Panc1 (cell line): ENCODE data around the gene RIF1. TPM values are rescaled to one million over a fixed set of nuclear protein-coding genes. Genes with fewer than 3 reads are reported as not detected.

ENCODE experiments used
- ATAC-seq: fragments of 200-7000 bp; cut with Tn5 transposase; 2 replicates; pipeline ENCODE4 v1.9.1; 2020; ENCODE audit warnings: mild to moderate bottlenecking, moderate library complexity
- BruUV-seq: library from RNA; stranded (reverse); fragments of 400-500 nt; replicated peaks from 2 replicates; lab custom pipeline; 2021; lab: Mats Ljungman, UMichigan
- CTCF ChIA-PET: fragments of 300-600 bp; sonication (Branson Sonifier 250); formaldehyde crosslinking; loops from one replicate; lab custom pipeline; 2022; ENCODE audit warnings: antibody characterized with exemption; lab: Charles Lee
- POLR2A ChIA-PET: fragments of 300-600 bp; sonication (Branson Sonifier 250); formaldehyde crosslinking; loops from one replicate; lab custom pipeline; 2022; ENCODE audit warnings: antibody characterized with exemption; lab: Charles Lee
- DNase-seq: peaks from one replicate; pipeline ENCODE4 v3.0.0-alpha.2; 2010; ENCODE audit warnings: low read depth, low spot score
- H3K27ac ChIP-seq: 2 replicates; pipeline ENCODE4 v1.5.1; 2011; ENCODE audit warnings: mild to moderate bottlenecking, low read length, inconsistent platforms
- H3K27me3 ChIP-seq: fragments of 200-500 bp; sonication (Bioruptor generic); 2 replicates; pipeline ENCODE4 v1.6.0; 2014; ENCODE audit warnings: low read length, inconsistent platforms; ENCODE audit not compliant: control insufficient read depth, insufficient read depth
- H3K36me3 ChIP-seq: fragments of 200-500 bp; sonication (Bioruptor generic); 2 replicates; pipeline ENCODE4 v1.5.1; 2014; ENCODE audit warnings: inconsistent platforms, mild to moderate bottlenecking, low read length, moderate library complexity; ENCODE audit not compliant: control insufficient read depth, insufficient read depth
- H3K4me1 ChIP-seq: 2 replicates; pipeline ENCODE4 v1.5.1; 2011; ENCODE audit warnings: inconsistent platforms, mild to moderate bottlenecking, low read length, moderate library complexity; ENCODE audit not compliant: control insufficient read depth, insufficient read depth
- H3K4me3 ChIP-seq, 2 experiments: 2 replicates each; pipeline ENCODE4 v1.5.1; 2011 to 2012; ENCODE audit warnings: low read depth in 2 of 2, low read length in 2 of 2, mild to moderate bottlenecking in 2 of 2, inconsistent platforms in 1 of 2, moderate library complexity in 1 of 2
- H3K9me3 ChIP-seq: fragments of 200-500 bp; sonication (Bioruptor generic); 2 replicates; pipeline ENCODE4 v1.5.1; 2014; ENCODE audit warnings: low read depth, mild to moderate bottlenecking, inconsistent platforms, low read length, moderate library complexity; ENCODE audit not compliant: control insufficient read depth, insufficient read depth
- POLR2AphosphoS5 ChIP-seq: IDR thresholded peaks from 2 replicates; pipeline ENCODE4 v1.6.1; 2012; ENCODE audit warnings: mild to moderate bottlenecking, low read depth, low read length, moderate library complexity
- SIN3A ChIP-seq: IDR thresholded peaks from 2 replicates; pipeline ENCODE4 v1.6.1; 2012; ENCODE audit warnings: low read depth, mild to moderate bottlenecking, low read length, moderate library complexity, borderline replicate concordance; ENCODE audit not compliant: insufficient read depth
- TCF7L2 ChIP-seq: IDR thresholded peaks from 2 replicates; pipeline ENCODE4 v1.6.1; 2011; ENCODE audit warnings: mild to moderate bottlenecking, low read depth, low read length, inconsistent platforms
- in situ Hi-C: cut with HindIII; loops from 2 replicates; pipeline ENCODE4 v1.10.0; 2016; ENCODE audit warnings: low sequenced_read_pairs, low pct_unique_long_range_greater_than_20kb
- intact Hi-C: fragments of 100-400 bp; cut with micrococcal nuclease; formaldehyde crosslinking; loops from one replicate; pipeline ENCODE4 v1.10.0; 2022; ENCODE audit not compliant: unreplicated experiment
- total RNA-seq: library from RNA; stranded (reverse); gene quantifications from one replicate; pipeline ENCODE4 v1.2.1, GENCODE V29; 2021; ENCODE audit not compliant: unreplicated experiment
- TF ChIP-seq, protein P1 (sequence below), 2 experiments: IDR thresholded peaks; 2 replicates each; pipeline ENCODE4 v1.6.1; 2011 to 2012; ENCODE audit warnings: low read depth in 2 of 2, control low read depth in 1 of 2, low read length in 1 of 2, mild to moderate bottlenecking in 1 of 2, moderate library complexity in 1 of 2; ENCODE audit not compliant: insufficient read depth in 1 of 2
- TF ChIP-seq, protein P2 (sequence below): fragments of 450-650 bp; IDR thresholded peaks from 2 replicates; pipeline ENCODE4 v1.5.1; 2017; ENCODE audit warnings: mild to moderate bottlenecking

The RIF1 gene
- total RNA-seq, 1 experiment from 2014 or later, result 57.7 TPM

DNA sequence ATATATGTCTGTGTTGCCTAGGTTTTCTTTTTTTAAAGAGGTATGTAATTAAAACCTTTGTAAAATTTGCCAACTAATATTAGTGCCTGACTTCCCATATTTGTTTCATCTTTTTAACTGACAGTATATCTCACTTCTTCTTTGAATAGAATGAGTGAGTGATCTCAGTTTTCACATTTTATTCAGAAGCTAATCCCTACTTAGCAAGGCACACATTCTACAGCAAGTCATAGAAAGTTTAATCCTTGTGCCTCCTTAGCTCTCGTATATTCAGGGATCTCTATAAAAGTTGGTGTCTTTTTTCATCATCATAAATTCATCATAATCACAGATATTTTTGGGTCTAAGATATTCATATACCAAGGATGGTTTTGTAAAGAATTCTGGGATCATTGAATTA, 66.6 kb downstream of the RIF1 start:
- Histone ChIP-seq H3K27ac (no peak overlapping the region), H3K36me3 (peaks cover 42% of the 10 kb centered on the region), H3K4me1 (no peaks in the 10 kb centered on the region), H3K27me3 (no peaks in the 10 kb centered on the region), H3K9me3 (no peaks in the 10 kb centered on the region), H3K4me3 (no peak overlapping the region)
- no peak for ATAC-seq
- no peak for DNase-seq
- POLR2A ChIA-PET, result interaction anchor here (0.6 kb wide), 1 partner anchor 161 kb away, joined by 3 read pairs; no protein-coding TSS in a partner anchor
- TF ChIP-seq, protein P1, sequence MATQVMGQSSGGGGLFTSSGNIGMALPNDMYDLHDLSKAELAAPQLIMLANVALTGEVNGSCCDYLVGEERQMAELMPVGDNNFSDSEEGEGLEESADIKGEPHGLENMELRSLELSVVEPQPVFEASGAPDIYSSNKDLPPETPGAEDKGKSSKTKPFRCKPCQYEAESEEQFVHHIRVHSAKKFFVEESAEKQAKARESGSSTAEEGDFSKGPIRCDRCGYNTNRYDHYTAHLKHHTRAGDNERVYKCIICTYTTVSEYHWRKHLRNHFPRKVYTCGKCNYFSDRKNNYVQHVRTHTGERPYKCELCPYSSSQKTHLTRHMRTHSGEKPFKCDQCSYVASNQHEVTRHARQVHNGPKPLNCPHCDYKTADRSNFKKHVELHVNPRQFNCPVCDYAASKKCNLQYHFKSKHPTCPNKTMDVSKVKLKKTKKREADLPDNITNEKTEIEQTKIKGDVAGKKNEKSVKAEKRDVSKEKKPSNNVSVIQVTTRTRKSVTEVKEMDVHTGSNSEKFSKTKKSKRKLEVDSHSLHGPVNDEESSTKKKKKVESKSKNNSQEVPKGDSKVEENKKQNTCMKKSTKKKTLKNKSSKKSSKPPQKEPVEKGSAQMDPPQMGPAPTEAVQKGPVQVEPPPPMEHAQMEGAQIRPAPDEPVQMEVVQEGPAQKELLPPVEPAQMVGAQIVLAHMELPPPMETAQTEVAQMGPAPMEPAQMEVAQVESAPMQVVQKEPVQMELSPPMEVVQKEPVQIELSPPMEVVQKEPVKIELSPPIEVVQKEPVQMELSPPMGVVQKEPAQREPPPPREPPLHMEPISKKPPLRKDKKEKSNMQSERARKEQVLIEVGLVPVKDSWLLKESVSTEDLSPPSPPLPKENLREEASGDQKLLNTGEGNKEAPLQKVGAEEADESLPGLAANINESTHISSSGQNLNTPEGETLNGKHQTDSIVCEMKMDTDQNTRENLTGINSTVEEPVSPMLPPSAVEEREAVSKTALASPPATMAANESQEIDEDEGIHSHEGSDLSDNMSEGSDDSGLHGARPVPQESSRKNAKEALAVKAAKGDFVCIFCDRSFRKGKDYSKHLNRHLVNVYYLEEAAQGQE (IDR thresholded peaks at IDR 0.05; ENCODE audit: insufficient read depth in 1 of 2, low read depth in 2 of 2, low read length in 1 of 2), result no peak
- TF ChIP-seq POLR2AphosphoS5 (no peak), SIN3A (no peak), TCF7L2 (no peak)
- TF ChIP-seq, protein P2, sequence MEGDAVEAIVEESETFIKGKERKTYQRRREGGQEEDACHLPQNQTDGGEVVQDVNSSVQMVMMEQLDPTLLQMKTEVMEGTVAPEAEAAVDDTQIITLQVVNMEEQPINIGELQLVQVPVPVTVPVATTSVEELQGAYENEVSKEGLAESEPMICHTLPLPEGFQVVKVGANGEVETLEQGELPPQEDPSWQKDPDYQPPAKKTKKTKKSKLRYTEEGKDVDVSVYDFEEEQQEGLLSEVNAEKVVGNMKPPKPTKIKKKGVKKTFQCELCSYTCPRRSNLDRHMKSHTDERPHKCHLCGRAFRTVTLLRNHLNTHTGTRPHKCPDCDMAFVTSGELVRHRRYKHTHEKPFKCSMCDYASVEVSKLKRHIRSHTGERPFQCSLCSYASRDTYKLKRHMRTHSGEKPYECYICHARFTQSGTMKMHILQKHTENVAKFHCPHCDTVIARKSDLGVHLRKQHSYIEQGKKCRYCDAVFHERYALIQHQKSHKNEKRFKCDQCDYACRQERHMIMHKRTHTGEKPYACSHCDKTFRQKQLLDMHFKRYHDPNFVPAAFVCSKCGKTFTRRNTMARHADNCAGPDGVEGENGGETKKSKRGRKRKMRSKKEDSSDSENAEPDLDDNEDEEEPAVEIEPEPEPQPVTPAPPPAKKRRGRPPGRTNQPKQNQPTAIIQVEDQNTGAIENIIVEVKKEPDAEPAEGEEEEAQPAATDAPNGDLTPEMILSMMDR, result no peak
- in situ Hi-C loops (no loop called here), intact Hi-C loops (no loop called here)
- BruUV-seq, result no TSS peak
- CTCF ChIA-PET, result no interaction called here

DNA sequence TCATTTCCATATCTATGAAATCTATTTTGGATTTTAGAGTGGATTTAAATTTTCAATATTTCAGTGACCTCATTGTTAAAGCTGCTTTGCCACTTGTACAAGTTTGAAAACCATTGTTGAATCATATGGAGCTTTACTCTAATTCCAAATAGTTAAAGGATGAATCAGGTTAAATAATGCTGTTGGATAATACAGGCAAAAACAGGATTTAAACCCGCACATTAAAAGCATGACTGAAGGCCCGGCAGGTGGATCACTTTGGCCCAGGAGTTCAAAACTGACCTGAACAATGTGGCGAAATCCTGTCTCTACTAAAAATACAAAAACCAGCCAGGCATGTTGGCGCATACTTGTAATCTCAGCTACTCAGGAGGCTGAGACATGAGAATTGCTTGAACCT, 68.3 kb downstream of the RIF1 start:
- Histone ChIP-seq H3K4me3 (no peak overlapping the region), H3K27me3 (no peaks in the 10 kb centered on the region), H3K27ac (no peak overlapping the region), H3K4me1 (no peaks in the 10 kb centered on the region), H3K36me3 (peaks cover 42% of the 10 kb centered on the region), H3K9me3 (no peaks in the 10 kb centered on the region)
- ChIA-PET CTCF (no interaction called here), POLR2A (no interaction called here)
- TF ChIP-seq POLR2AphosphoS5, result no peak
- TF ChIP-seq SIN3A, result no peak
- TF ChIP-seq, protein P1 (IDR thresholded peaks at IDR 0.05; ENCODE audit: insufficient read depth in 1 of 2, low read depth in 2 of 2, low read length in 1 of 2), result no peak
- DNase-seq (no peak), ATAC-seq (no peak)
- no TSS peak for BruUV-seq
- in situ Hi-C loops, result no loop called here
- intact Hi-C loops, result no loop called here
